ENCODE data around the gene FMN1.

Gene FMN1

DNA sequence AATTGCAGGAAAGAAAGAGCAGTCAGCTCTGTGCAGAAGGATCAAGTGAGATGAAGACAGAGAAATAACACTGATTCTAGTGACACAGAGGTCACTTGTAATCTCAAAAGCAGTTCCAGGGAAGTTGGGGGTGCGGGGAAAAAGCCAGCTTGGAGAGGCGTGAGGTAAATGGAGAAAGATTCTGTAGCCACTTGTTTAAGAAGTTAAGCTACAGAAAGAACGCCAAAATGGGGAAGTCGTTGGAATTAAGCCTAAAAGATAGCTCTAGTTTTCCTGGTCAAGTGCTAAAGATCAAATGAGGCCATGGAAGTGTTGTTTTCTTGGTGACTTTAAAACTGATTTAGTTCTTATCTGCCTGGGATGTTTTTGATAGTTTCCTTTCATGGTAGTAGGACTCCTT lies 324.7 kb downstream of the FMN1 start:
- H4K91ac ChIP-seq (ENCODE audit: low read depth, low read length), result no peak overlapping the region
- H2AK5ac ChIP-seq (ENCODE audit: low read length), result no peak overlapping the region
- no peak overlapping the region for H2BK120ac ChIP-seq (ENCODE audit: insufficient read depth, low read length, poor library complexity)
- H3K4ac ChIP-seq (ENCODE audit: low read depth, low read length), result no peak overlapping the region
- no peak overlapping the region for H3K23ac ChIP-seq (ENCODE audit: low read length)
- no peaks in the 10 kb centered on the region for H3K9me3 ChIP-seq (ENCODE audit: insufficient read depth, low read depth, low read length)
- H3K79me1 ChIP-seq (ENCODE audit: low read length), result peaks cover 2% of the 10 kb centered on the region
- no peaks in the 10 kb centered on the region for H3K79me2 ChIP-seq (ENCODE audit: control insufficient read depth, insufficient read depth, low read length, poor library complexity)
- H3K4me3 ChIP-seq (ENCODE audit: low read depth, low read length), result no peak overlapping the region
- no CpG with 5 or more reads among the region's 4 CpGs for WGBS (ENCODE audit: extremely low coverage, insufficient coverage, insufficient read length)
- no peak overlapping the region for H2BK5ac ChIP-seq (ENCODE audit: low read depth, low read length, poor library complexity)
- H3K36me3 ChIP-seq (ENCODE audit: control insufficient read depth in 1 of 2, insufficient read depth in 2 of 2, low read length in 2 of 2), result no peaks in the 10 kb centered on the region
- H3K14ac ChIP-seq (ENCODE audit: low read length), result no peak overlapping the region
- H3K4me1 ChIP-seq (ENCODE audit: control insufficient read depth in 1 of 2, insufficient read depth in 2 of 2, low read length in 2 of 2), result peaks cover 7 to 8% of the 10 kb centered on the region in 2 experiments
- H3K27ac ChIP-seq (ENCODE audit: low read depth, low read length), result no peak overlapping the region
- no peak overlapping the region for H3K4me2 ChIP-seq (ENCODE audit: low read length)
- no peak overlapping the region for H3K18ac ChIP-seq (ENCODE audit: low read length)
- no peak overlapping the region for H4K12ac ChIP-seq (ENCODE audit: low read depth, low read length)
- no peak for DNase-seq
- no peak overlapping the region for H2BK12ac ChIP-seq (ENCODE audit: low read length)
- no peak overlapping the region for H2AFZ ChIP-seq (ENCODE audit: insufficient read depth, low read length, poor library complexity)
- H3K27me3 ChIP-seq (ENCODE audit: insufficient read depth, low read length), result no peaks in the 10 kb centered on the region
- no peak overlapping the region for H4K8ac ChIP-seq (ENCODE audit: low read depth, low read length)
- no peak overlapping the region for H3K9ac ChIP-seq (ENCODE audit: low read length)

DNA sequence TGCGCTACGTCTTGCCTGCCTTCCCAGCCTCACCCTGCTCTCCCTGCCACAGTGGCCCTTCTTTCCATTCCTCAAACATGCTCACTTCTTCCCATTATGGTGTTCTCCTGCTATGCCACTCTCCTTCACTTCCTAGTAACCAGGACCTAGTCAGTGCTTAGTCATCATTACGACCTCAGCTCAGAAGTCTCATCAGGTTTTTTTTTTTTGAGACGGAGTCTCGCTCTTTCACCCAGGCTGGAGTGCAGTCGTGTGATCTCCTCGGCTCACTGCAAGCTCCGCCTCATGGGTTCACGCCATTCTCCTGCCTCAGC lies 327.2 kb downstream of the FMN1 start:
- no peak overlapping the region for H3K4ac ChIP-seq (ENCODE audit: low read depth, low read length)
- H3K14ac ChIP-seq (ENCODE audit: low read length), result no peak overlapping the region
- no peak overlapping the region for H3K18ac ChIP-seq (ENCODE audit: low read length)
- no peaks in the 10 kb centered on the region for H3K9me3 ChIP-seq (ENCODE audit: insufficient read depth, low read depth, low read length)
- no peaks in the 10 kb centered on the region for H3K79me2 ChIP-seq (ENCODE audit: control insufficient read depth, insufficient read depth, low read length, poor library complexity)
- no peak overlapping the region for H2BK5ac ChIP-seq (ENCODE audit: low read depth, low read length, poor library complexity)
- H2AFZ ChIP-seq (ENCODE audit: insufficient read depth, low read length, poor library complexity), result no peak overlapping the region
- peak overlapping the region; percentile 20 for H4K91ac ChIP-seq (ENCODE audit: low read depth, low read length)
- H3K9ac ChIP-seq (ENCODE audit: low read length), result no peak overlapping the region
- H3K79me1 ChIP-seq (ENCODE audit: low read length), result peaks cover 2% of the 10 kb centered on the region
- no peak overlapping the region for H3K4me3 ChIP-seq (ENCODE audit: low read depth, low read length)
- H3K23ac ChIP-seq (ENCODE audit: low read length), result no peak overlapping the region
- peak in 1 of 2 donors; percentile 33 for DNase-seq
- H3K27ac ChIP-seq (ENCODE audit: low read depth, low read length), result no peak overlapping the region
- H4K12ac ChIP-seq (ENCODE audit: low read depth, low read length), result no peak overlapping the region
- H3K36me3 ChIP-seq (ENCODE audit: control insufficient read depth in 1 of 2, insufficient read depth in 2 of 2, low read length in 2 of 2), result no peaks in the 10 kb centered on the region
- H3K27me3 ChIP-seq (ENCODE audit: insufficient read depth, low read length), result no peaks in the 10 kb centered on the region
- peaks cover 7 to 8% of the 10 kb centered on the region in 2 experiments for H3K4me1 ChIP-seq (ENCODE audit: control insufficient read depth in 1 of 2, insufficient read depth in 2 of 2, low read length in 2 of 2)
- H3K4me2 ChIP-seq (ENCODE audit: low read length), result no peak overlapping the region
- H2BK12ac ChIP-seq (ENCODE audit: low read length), result peak overlapping the region; percentile 77
- peak overlapping the region; percentile 24 for H4K8ac ChIP-seq (ENCODE audit: low read depth, low read length)
- WGBS (ENCODE audit: extremely low coverage, insufficient coverage, insufficient read length), result no CpG with 5 or more reads among the region's 9 CpGs
- no peak overlapping the region for H2BK120ac ChIP-seq (ENCODE audit: insufficient read depth, low read length, poor library complexity)
- no peak overlapping the region for H2AK5ac ChIP-seq (ENCODE audit: low read length)

DNA sequence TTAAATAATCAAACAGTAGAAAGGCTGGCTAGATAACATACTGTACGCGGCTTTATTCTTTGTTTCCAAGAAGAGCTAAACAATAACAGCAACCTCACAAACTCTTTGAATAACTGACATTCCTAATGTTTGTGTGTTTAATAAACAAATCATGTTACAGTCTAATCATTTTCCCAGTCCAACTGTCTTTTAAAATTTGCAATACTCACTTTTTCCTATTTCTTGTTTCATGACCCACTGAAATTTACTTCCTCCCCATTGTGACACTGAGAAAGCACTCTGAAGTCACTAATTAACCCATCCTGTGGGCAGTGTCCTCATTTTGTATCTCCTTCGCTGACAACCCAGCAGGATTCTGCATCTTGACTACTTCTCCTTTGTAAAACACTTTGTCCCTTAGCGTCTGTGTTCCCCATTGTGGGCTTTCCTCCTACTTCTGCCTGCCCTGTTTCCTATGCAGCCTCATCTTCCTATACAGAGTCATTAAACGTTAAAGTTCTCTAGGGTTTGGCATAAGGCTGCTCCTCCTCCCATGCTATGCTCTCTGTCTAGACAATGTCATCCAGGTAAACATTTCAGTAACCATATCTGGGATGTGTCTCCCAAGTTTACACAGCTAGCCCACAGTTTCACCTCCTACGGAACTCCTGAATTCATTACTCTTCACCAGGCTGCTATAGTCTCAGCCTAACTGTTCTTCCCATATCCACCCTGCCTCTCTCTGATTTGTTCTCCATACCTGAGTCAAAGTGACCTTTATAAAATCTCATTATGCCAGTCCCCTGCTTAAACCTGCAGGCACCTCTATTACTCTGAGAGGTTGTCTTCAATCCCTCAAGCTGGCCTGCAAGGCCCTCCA lies 327.8 kb downstream of the FMN1 start:
- Histone ChIP-seq H2BK12ac (ENCODE audit: low read length) (peak overlapping the region; percentile 77), H3K9me3 (ENCODE audit: insufficient read depth, low read depth, low read length) (no peaks in the 10 kb centered on the region), H3K27me3 (ENCODE audit: insufficient read depth, low read length) (no peaks in the 10 kb centered on the region), H3K14ac (ENCODE audit: low read length) (no peak overlapping the region), H3K4me2 (ENCODE audit: low read length) (no peak overlapping the region), H3K9ac (ENCODE audit: low read length) (no peak overlapping the region), H3K23ac (ENCODE audit: low read length) (no peak overlapping the region), H2AFZ (ENCODE audit: insufficient read depth, low read length, poor library complexity) (no peak overlapping the region), H3K79me2 (ENCODE audit: control insufficient read depth, insufficient read depth, low read length, poor library complexity) (no peaks in the 10 kb centered on the region), H4K12ac (ENCODE audit: low read depth, low read length) (no peak overlapping the region), H4K8ac (ENCODE audit: low read depth, low read length) (peak overlapping the region; percentile 24), H3K27ac (ENCODE audit: low read depth, low read length) (no peak overlapping the region), H2AK5ac (ENCODE audit: low read length) (no peak overlapping the region), H2BK120ac (ENCODE audit: insufficient read depth, low read length, poor library complexity) (no peak overlapping the region), H3K4me3 (ENCODE audit: low read depth, low read length) (no peak overlapping the region), H3K4me1 (ENCODE audit: control insufficient read depth in 1 of 2, insufficient read depth in 2 of 2, low read length in 2 of 2) (peaks cover 10 to 11% of the 10 kb centered on the region in 2 experiments), H3K79me1 (ENCODE audit: low read length) (peaks cover 3% of the 10 kb centered on the region), H4K91ac (ENCODE audit: low read depth, low read length) (peak overlapping the region; percentile 20), H3K36me3 (ENCODE audit: control insufficient read depth in 1 of 2, insufficient read depth in 2 of 2, low read length in 2 of 2) (no peaks in the 10 kb centered on the region), H3K18ac (ENCODE audit: low read length) (no peak overlapping the region), H2BK5ac (ENCODE audit: low read depth, low read length, poor library complexity) (no peak overlapping the region), H3K4ac (ENCODE audit: low read depth, low read length) (no peak overlapping the region)
- WGBS (ENCODE audit: extremely low coverage, insufficient coverage, insufficient read length), result no CpG with 5 or more reads among the region's 6 CpGs
- DNase-seq, result no peak

DNA sequence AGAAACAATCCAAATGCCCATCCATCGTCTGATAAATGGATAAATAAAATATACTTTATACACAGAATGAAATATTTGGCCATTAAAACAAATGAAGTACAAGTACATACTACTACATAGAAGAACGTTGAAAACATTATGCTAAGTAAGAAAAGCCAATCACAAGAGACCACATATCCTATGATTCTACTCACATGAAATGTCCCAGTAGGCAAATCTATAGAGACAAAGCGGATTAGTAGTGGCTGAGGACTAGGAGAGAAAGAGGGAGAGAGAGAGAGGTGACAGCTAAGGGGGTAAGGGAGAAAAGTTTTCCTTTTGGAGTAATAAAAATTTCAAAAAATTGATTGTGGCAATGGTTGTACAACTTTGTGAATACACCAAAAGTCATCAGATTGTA lies 329.7 kb downstream of the FMN1 start:
- Histone ChIP-seq H3K27me3 (ENCODE audit: insufficient read depth, low read length) (no peaks in the 10 kb centered on the region), H3K79me1 (ENCODE audit: low read length) (peaks cover 3% of the 10 kb centered on the region), H3K4me1 (ENCODE audit: control insufficient read depth in 1 of 2, insufficient read depth in 2 of 2, low read length in 2 of 2) (peaks cover 11 to 14% of the 10 kb centered on the region in 2 experiments), H2AFZ (ENCODE audit: insufficient read depth, low read length, poor library complexity) (no peak overlapping the region), H4K12ac (ENCODE audit: low read depth, low read length) (no peak overlapping the region), H2BK120ac (ENCODE audit: insufficient read depth, low read length, poor library complexity) (no peak overlapping the region), H3K9me3 (ENCODE audit: insufficient read depth, low read depth, low read length) (no peaks in the 10 kb centered on the region), H4K91ac (ENCODE audit: low read depth, low read length) (no peak overlapping the region), H3K79me2 (ENCODE audit: control insufficient read depth, insufficient read depth, low read length, poor library complexity) (no peaks in the 10 kb centered on the region), H3K9ac (ENCODE audit: low read length) (no peak overlapping the region), H2BK5ac (ENCODE audit: low read depth, low read length, poor library complexity) (no peak overlapping the region), H3K27ac (ENCODE audit: low read depth, low read length) (no peak overlapping the region), H3K36me3 (ENCODE audit: control insufficient read depth in 1 of 2, insufficient read depth in 2 of 2, low read length in 2 of 2) (no peaks in the 10 kb centered on the region), H2AK5ac (ENCODE audit: low read length) (no peak overlapping the region), H2BK12ac (ENCODE audit: low read length) (no peak overlapping the region), H3K4ac (ENCODE audit: low read depth, low read length) (no peak overlapping the region), H3K23ac (ENCODE audit: low read length) (no peak overlapping the region), H3K14ac (ENCODE audit: low read length) (no peak overlapping the region), H3K18ac (ENCODE audit: low read length) (no peak overlapping the region), H3K4me2 (ENCODE audit: low read length) (no peak overlapping the region), H3K4me3 (ENCODE audit: low read depth, low read length) (no peak overlapping the region), H4K8ac (ENCODE audit: low read depth, low read length) (no peak overlapping the region)
- no peak for DNase-seq
- WGBS (ENCODE audit: extremely low coverage, insufficient coverage, insufficient read length), result no CpG with 5 or more reads among the region's 3 CpGs
